ENCODE data around the gene PGLYRP1.

Gene PGLYRP1, protein sequence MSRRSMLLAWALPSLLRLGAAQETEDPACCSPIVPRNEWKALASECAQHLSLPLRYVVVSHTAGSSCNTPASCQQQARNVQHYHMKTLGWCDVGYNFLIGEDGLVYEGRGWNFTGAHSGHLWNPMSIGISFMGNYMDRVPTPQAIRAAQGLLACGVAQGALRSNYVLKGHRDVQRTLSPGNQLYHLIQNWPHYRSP

DNA sequence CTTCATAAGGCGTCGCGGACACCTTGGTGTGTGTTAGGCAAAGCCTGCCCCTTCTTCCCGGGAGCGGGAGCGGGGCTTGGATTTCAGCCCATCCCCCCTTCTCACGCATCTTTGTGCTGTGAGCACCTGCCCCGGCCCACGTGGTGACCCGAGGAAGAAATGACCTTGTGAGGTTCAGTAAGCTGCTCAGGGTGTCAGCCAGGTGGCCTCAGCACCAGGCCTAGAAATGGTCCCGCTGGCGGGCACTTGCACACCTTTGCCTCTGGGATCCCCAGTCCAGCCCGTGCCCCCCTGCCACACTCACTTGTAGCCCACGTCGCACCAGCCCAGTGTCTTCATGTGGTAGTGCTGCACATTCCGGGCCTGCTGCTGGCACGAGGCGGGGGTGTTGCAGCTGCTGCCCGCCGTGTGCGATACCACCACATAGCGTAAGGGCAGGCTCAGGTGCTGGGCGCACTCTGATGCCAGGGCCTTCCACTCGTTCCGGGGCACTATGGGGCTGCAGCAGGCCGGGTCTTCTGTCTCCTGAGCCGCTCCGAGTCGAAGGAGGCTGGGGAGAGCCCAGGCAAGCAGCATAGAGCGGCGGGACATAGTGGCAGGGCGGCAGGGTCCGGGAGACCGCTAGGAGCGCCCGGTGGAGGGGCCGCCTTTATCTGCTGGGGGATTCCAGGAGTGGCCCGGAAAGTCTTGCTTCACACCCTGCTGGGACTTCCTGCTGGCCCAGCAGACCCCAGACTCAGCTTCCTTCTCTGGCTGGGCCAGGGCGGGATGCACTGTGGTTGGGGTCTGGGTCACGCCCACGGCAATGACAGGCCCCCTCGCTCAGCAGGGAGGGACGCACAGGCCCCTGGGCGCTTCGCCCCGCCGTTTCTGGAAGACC, at the start of gene PGLYRP1:
TSS of gene PGLYRP1 (minus strand) at position 623 of the 880 bp plus-strand sequence. CDS start at position 591, 32 bp downstream.
- no peak for DNase-seq

DNA sequence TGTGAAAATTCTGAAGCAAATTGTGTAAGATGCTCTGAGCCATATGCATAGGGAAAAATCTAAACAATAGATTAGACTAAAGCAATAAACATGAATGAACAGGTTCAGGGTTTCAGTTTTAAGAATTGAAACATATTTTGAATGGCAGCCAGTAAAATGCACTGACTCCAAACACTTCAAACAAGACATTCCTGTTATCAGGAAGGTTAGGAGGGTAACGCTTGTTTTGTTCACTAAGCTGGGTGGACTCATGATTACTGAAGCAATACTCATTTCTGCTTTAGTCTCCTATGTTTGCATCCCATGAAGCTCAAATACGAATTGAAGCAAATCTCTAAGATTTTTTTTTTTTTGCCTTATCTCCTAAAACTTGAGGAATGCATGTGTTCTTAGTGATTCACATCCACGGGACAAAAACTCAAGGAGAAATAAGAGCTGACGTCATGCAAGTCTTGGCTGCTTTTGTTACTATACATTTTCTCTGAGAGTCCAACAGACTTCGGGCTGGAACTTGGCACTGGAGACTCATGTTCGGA, 47.0 kb upstream of the PGLYRP1 start:
- no peak for DNase-seq

DNA sequence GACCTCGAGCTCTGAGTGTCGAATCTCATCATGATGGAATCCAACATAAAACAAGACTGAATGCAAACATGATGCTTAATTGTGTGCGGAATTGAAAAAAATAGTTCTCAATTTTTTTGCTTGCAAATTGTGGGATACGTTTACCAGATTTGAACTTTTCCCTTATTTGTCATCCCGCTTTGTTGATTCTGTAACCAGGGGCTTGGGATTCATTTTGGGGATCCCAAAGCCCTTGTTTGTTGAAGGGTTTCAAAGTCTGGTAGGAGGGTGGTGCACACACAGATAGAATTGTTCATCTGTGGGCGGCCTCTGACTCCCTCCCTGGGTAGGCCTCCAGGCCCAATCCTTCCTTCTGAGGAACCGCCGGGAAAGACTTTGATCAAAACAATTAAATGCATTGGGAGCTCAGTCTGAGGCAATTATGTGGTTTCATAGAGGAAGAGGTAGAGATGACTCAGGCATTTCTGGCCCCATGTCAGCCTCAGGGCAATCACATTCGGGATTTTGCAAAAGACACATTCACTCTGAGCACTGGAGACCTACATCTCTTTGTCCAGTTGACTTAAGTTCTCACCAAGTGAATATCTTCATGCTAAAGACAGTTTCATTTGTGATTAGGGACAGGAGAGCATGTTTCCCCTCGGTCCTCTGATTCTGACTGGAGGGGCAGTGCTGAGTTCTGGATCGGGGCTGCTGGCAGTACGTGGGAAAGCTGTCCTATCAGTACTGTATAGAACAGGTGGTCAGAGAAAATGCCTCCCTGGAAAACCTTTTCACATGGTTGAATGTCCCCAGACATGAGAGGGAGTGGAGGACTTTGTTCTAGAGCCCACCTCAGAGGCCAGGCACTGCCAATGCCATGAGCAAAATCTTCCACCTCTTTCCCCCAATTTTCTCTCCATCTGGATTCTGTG, 45.7 kb upstream of the PGLYRP1 start:
- no peak for DNase-seq

DNA sequence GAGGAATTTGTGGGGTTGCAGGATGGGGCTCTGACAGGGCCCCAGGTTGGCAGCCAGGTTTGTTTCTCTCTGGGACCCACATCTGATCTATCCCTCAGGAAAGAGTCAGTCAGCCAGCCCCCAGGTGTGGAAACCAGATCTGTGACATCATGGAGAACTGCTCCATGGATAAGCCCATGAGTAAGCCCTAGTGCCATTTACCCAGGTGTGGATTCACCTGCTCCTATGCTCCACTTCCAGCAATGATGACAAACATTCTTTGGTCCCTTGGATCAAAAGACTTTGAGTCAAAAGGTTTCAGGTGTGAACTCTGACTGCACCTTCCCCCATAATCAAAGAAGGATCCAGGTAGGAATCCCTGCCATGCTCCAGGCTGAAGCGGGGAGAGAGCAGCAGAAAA, 44.8 kb upstream of the PGLYRP1 start:
- DNase-seq, result no peak

DNA sequence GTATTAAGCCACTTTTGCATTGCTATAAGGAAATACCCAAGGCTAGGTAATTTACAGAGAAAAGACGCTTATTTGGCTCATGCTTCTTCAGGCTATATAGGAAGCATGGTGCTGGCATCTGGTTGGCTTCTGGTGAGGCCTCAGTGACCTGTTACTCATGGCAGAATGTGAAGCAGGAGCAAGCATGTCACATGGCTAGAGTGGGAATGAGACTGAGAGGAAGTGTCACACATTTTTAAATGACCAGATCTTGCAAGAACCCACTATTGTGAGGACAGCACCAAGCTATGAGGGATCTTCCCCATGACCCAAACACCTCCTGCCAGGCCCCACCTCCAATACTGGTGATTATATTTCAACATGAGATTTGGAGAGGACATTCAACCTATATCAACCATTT, 43.6 kb upstream of the PGLYRP1 start:
- no peak for DNase-seq

DNA sequence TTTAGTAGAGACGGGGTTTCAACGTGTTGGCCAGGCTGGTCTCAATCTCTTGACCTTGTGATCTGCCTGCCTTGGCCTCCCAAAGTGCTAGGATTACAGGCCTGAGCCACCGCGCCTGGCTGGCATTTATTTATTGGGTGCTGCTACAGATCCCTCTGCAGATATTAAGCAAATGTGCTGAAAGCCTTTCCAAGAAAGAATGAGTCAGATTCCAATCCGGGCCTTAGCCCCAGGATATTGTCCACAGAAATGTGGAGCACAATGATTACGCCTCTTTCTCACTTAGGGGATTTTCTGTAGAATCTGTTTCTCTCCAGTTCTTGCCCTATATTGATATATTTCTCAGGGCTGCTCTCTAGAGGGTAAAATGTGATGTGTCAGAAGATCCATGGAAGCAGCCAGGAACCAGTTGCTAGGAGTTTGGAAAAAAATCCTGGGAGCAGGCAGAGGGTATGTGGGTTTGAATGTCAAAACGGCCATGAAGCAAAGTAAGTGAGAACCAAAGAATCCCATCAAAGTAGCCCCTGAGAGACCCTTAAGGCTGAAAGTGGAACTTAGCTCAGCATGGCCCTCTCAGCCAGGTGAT, 42.7 kb upstream of the PGLYRP1 start:
- no peak for DNase-seq

DNA sequence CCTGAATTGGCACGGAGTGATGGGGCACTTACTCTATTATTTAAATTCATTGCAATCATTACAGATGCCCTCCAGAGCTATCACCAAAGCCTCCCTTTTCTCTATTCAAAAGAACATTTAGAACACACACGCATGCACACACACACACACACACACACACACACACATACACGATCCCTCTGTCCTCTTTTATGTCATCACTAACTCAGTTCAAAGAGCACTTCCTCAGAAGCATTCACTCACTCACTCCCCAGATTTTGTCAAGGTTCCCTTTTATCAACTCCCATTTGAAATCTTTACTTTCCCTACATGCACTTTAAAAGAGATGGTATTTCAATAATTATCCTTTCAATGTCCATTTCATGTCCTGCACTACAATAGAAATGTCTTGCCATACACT, 40.3 kb upstream of the PGLYRP1 start:
- DNase-seq, result no peak

DNA sequence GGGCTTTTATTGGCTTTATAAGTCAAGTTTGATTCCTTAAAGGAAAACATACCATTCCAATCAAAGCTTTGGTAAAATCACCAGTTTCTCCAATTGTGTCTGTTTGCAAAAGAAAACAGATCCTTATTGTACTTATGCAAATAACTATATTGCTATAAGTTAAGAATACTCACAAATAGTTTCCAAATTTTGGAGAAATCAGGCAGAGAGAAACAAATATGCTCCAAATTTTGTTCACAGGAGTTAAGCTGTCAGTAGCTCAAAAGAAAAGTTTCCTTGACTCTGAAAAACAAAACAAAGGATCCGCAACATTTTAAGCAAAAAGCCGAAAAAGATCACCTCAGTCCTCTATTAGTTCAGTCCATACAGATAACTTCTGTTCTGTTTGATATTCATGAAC, 37.2 kb upstream of the PGLYRP1 start:
- DNase-seq, result no peak

DNA sequence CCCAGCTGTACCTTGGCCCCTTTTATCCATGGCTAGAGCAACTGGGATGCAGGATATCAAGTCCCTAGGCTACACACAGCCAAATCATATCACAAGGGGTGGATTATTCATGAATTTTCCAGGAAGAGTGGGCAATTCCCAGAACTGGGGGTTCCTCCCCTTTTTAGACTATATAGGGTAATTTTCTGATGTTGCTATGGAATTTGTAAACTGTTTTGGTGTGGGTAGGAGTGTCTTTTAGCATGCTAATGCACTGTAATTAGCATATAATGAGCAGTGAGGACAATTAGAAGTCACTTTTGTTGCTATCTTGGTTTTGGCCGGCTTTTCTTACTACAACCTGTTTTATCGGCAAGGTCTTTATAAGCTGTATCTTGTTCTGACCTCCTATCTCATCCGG, 35.9 kb upstream of the PGLYRP1 start:
- DNase-seq, result no peak

DNA sequence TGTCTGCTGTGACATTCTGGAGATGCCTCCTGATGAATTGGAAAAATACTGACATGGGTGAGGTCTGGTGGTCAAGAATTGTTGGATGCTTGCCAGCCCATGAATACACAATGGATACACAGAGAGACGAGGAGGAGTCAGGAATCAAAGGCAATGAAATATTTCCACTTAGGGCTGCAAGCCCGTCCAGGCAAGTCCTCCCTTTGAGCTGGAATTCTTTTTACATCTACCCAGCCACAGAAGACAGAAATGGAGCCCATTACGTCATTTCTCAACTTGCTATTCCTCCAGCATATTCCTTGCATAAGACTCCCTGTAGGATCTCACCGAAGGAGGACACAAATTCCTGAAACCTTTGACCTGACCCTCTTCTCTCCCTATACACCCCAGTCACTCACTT, 33.7 kb upstream of the PGLYRP1 start:
- no peak for DNase-seq

DNA sequence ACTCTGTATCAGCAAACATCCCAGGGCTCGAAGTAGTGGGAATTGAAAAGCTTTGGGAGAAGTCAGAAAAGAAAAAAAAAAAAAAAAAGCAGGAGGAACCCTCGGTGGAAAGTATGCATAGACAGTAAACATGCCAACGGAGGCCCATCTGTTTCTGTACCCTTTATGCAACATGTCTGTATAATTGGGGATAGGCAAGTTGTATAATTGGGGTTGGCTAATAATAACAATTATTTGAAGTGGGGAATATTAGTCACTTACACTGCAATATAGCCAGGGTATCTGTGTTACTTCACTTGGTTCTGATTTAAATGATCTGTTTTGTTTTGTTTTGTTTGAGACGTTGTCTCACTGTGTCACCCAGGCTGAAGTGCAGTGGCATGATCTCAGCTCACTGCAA, 30.0 kb upstream of the PGLYRP1 start:
- no peak for DNase-seq

DNA sequence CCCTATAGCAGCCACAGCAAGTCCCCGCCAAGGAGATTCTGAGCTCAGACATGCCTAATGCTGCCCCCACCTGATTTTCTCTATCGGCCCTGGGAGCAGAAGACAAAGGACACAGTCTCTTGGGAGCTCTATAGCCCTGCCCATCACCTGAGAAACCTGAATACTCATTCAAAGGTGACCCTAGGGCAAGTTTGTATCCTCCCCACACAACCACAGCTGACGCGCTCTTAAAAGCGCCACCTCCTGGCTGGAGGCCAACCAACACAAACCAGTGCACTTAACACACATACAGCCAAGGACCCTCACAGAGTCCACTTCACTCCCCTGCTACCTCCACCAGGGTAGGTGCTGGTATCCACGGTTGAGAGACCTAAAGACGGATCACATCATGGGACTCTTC, 26.7 kb upstream of the PGLYRP1 start:
- no peak for DNase-seq

DNA sequence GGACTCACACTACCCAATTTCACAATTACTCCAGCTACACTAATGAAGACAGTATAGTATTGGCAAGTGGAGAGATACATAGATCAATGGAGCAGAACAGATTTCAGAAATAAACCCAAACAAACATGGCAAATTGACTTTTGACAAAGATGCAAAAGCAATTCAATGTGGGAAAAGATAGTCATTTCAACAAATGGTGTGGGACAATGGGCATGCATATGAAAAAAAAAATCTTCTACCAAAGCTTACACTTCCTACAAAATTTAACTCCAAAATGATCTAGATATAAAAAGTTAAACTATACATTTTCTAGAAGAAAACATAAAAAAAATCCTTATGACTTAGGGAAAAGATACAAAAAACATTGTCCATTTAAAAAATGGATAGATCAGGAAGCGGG, 20.7 kb upstream of the PGLYRP1 start:
- no peak for DNase-seq

DNA sequence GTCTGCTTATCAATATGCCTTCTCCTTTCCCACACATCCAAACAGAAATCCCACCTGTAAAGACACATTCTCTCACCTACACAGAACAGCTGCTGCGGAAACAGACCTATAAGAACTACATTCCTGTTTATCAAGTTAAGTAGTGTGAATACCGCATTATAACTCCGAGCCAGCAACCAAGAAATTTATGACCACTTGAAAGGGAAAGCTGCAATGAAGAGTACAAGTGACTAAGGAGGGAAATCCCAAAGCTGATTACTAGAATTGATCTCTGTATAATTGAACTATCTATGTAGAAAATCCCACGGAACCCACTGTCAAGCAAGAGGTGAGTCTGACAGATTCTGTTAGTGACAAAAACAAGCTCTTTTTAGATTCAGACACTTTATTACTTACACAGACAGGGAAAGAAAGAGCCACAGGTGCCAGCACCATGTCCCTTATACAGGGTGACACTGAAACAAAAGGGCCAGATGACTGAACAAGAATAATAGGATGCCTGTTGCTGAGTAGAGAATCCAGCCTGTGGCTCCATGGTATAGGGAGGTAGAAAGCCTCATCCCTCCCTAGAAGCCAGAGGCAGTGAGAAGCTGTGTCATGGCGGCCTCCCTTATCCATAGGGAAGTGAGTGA, 19.5 kb upstream of the PGLYRP1 start:
- DNase-seq, result no peak

DNA sequence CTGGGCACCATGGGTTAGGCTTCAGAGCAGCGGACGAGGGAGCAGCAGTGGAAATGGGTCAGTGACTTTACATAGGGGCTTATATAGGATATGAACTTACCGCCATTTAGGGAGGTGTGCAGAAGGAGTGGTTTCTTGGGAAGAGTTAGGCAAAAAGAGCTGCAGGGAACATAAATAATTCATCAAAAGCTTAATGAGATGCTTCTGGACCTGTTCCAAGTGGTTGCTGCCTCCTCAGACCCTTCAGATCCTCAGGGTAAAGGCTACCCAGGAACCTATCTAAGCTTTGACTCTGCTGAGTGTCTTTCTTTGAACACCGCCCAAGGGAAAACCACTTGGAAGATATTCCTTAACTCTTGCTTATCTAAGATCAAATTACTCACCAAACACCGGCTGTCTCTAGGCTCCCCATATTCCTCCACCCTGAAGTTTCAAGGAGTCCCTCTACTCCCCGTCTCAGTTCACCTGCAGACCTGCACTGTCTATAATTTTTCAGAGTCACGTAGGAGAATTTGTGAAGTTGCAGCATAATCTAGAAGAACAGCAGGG, 18.2 kb upstream of the PGLYRP1 start, which contains the start of gene IGFL4:
TSS of gene IGFL4 (minus strand) at position 51 of the 549 bp plus-strand sequence. CDS start at position 11, 40 bp downstream.
- DNase-seq, result no peak

DNA sequence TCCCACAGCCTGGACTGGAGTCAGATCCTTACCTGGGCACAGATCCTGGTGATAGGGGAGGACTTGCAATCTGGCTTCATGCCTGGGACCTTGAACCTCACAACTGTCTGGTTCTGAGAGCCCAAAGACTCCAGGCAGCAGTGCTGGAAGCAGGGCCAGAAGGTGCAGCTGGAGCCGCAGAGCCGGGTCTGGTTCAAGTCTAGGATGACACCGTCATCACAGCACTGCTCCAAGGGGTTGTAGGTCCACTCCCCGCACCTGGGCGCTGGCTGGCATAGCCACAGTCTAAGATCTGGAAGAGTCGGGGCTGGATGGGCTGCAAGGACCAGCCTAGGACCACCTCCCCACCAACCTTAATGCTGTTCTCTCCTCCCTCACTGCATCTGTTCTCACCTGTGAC, 17.3 kb upstream of the PGLYRP1 start:
- DNase-seq, result no peak

DNA sequence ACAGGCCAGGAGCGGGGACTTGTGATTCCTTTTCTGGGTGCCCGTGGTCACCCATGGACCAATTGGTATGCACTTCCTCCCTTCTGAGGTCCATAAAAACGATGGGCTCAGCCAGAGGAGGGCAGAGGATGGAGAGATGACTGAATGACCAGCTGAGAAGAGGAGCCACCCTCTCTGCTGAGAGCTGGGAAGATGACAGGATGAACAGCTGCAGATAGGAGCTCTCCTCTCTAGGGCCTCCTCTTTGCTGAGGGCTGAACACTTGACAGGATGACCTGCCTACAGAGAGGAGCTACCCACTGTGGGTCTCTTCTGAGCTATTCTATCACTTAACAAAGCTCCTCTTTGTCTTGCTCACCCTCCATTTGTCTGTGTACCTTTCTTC, 13.9 kb upstream of the PGLYRP1 start:
- DNase-seq, result no peak

DNA sequence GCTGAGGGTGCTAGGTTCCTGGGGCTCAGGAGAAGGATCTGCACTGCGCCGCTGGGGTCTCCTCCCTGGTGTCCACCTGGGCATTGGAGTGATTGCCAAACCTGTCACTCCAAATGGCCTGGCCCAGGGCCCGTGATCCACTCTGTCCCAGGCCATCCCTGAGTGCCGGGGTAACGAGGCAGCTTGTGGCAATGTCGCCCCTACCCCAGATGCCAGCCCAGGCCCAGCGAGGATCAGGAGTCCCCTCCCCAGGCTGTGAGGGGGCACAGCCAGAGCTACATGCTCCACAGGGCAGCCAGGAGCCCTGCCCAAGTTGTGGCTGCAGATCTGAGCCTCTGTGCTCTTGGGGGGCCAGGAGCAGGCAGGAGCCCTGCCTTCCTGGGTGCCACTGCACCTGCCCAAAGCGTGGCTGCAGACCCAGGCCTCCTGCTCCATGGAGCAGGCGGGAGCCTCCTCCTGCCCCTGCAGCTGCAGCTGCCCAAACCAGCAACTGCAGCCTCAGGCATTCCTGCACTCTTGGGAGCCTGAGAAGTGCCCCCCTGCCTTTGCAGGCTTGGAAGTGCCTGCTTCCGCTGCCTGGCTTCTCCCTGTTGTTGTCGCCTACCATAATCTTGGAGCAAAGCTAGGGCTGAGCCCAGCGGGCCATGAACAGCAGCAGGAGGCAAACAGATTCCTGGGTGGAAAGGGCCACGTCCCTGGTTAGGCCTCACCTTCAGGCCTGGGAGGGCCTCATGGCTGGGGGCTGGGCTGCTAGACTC, 13.3 kb upstream of the PGLYRP1 start:
- no peak for DNase-seq

DNA sequence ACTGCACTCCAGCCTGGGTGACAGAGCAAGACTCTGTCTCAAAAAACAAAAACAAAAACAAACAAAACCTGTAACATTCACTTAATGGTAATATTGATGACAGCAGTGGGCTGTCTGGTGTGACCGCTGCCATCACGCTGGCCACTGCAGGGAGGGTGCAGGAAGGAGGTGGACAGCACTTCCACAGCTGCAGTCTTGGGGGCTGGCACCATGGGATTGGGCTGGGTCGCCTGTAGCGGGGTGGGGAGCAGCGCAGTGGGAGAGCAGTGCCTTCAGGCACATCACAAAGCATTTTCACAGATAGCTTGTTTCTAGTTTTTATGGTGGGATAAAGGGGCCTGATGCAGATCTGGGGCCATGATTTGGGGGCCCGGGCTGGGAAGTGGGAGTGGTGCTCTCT, 12.7 kb upstream of the PGLYRP1 start:
- no peak for DNase-seq

DNA sequence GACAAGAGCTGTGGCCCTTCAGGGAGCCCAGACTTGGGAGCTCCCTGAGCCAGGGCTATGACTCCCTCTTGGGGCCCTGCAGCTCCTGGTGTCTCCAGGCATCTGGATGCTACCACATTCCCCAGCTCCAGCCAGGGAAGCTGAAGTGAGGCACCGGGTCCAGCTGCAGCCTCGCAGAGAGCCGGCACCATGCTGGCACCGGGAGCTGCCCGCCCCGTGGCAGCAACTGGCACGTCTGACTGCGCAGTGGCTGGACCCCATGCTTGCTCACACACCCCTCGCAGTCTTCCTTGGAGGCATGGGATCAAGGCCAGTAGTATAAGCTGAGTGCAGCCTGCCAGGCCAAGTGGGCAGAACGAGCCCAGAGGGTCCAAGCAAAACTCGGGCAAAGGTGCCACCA, 10.5 kb upstream of the PGLYRP1 start:
- no peak for DNase-seq

DNA sequence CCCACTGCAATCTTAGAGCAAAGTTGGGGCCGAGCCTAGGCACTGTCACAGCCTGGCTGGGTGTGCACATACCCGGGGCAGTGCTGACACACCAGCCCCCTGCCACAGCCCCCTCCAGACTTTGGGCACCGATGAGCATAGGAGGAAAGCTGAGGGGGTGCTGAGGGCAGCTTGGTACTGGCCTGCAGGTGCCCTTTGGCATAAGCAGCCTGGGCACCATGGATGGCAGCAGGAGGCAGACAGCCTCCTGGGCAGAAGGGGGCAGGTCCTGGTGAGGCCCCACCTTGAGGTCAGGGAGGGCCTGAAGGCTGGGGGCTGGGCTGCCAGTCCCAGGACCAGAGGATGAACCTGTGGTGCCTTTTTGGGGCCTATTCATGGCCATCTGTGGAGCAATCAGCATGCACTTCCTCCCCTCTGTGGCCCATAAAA, 9.8 kb upstream of the PGLYRP1 start:
- no peak for DNase-seq

All from activated effector memory CD4-positive, alpha-beta T cell treated with Interleukin-2 at 50 U/mL for 16 hours (primary cell).